ENCODE data around the gene CTAGE9. TPM values are rescaled to one million over a fixed set of nuclear protein-coding genes. Genes with fewer than 3 reads are reported as not detected.
A peak's percentile ranks its signal among the peaks of the same experiment; 100 is the strongest.
"Not testable (repeated sequence)": the region's sequence is repeated elsewhere in the genome, so short reads cannot be mapped to it uniquely, and the experiment has no call there.

CTAGE9 gene
- total RNA-seq, 1 donor: not detected

- no peak for DNase-seq (ENCODE audit: low read depth in 2 of 3, low spot score in 2 of 3)
These were observed 18.7 kb upstream of the CTAGE9 start for GRCh38 chr6:131729550-131729949.

GRCh38 chr6:131728296-131728939 is 17.6 kb upstream of the CTAGE9 start:
- peak in 1 of 3 donors; percentile 7 for DNase-seq (ENCODE audit: low read depth in 2 of 3, low spot score in 2 of 3)

GRCh38 chr6:131727868-131728267 is 17.1 kb upstream of the CTAGE9 start:
- DNase-seq (ENCODE audit: low read depth in 2 of 3, low spot score in 2 of 3): no peak

GRCh38 chr6:131727467-131727866 is 16.6 kb upstream of the CTAGE9 start:
- DNase-seq (ENCODE audit: low read depth in 2 of 3, low spot score in 2 of 3): no peak

GRCh38 chr6:131724114-131724513 is 13.3 kb upstream of the CTAGE9 start:
- no peak for DNase-seq (ENCODE audit: low read depth in 2 of 3, low spot score in 2 of 3)

GRCh38 chr6:131721161-131721560 is 10.3 kb upstream of the CTAGE9 start:
- no peak for DNase-seq (ENCODE audit: low read depth in 2 of 3, low spot score in 2 of 3)

- DNase-seq (ENCODE audit: low read depth in 2 of 3, low spot score in 2 of 3): no peak
These were observed 7.2 kb upstream of the CTAGE9 start for GRCh38 chr6:131717836-131718542.

GRCh38 chr6:131715567-131715966 is 4.8 kb upstream of the CTAGE9 start:
- DNase-seq (ENCODE audit: low read depth in 2 of 3, low spot score in 2 of 3): not testable (repeated sequence)

GRCh38 chr6:131703905-131704304 is 6.9 kb downstream of the CTAGE9 start:
- DNase-seq (ENCODE audit: low read depth in 2 of 3, low spot score in 2 of 3): not testable (repeated sequence)

GRCh38 chr6:131700851-131701250 is 10.0 kb downstream of the CTAGE9 start:
- not testable (repeated sequence) for DNase-seq (ENCODE audit: low read depth in 2 of 3, low spot score in 2 of 3)

- DNase-seq (ENCODE audit: low read depth in 2 of 3, low spot score in 2 of 3): no peak
These were observed 13.9 kb downstream of the CTAGE9 start for GRCh38 chr6:131696956-131697355.

GRCh38 chr6:131694832-131695426 is 15.9 kb downstream of the CTAGE9 start:
- peak in 2 of 3 donors; percentile 36 to 69 for DNase-seq (ENCODE audit: low read depth in 2 of 3, low spot score in 2 of 3)

- DNase-seq (ENCODE audit: low read depth in 2 of 3, low spot score in 2 of 3): no peak
These were observed 17.4 kb downstream of the CTAGE9 start for GRCh38 chr6:131693384-131693783.

- no peak for DNase-seq (ENCODE audit: low read depth in 2 of 3, low spot score in 2 of 3)
These were observed 18.2 kb downstream of the CTAGE9 start for GRCh38 chr6:131692589-131692988.

- DNase-seq (ENCODE audit: low read depth in 2 of 3, low spot score in 2 of 3): no peak
These were observed 18.8 kb downstream of the CTAGE9 start for GRCh38 chr6:131692031-131692430.

- no peak for DNase-seq (ENCODE audit: low read depth in 2 of 3, low spot score in 2 of 3)
These were observed 22.5 kb downstream of the CTAGE9 start for GRCh38 chr6:131688286-131688685.

- no peak for DNase-seq (ENCODE audit: low read depth in 2 of 3, low spot score in 2 of 3)
These were observed 23.8 kb downstream of the CTAGE9 start for GRCh38 chr6:131687022-131687421.

- no peak for DNase-seq (ENCODE audit: low read depth in 2 of 3, low spot score in 2 of 3)
These were observed 25.5 kb downstream of the CTAGE9 start for GRCh38 chr6:131685266-131685780.

GRCh38 chr6:131683479-131683878 is 27.3 kb downstream of the CTAGE9 start:
- DNase-seq (ENCODE audit: low read depth in 2 of 3, low spot score in 2 of 3): no peak

GRCh38 chr6:131682442-131682841 is 28.4 kb downstream of the CTAGE9 start:
- no peak for DNase-seq (ENCODE audit: low read depth in 2 of 3, low spot score in 2 of 3)

- DNase-seq (ENCODE audit: low read depth in 2 of 3, low spot score in 2 of 3): no peak
These were observed 29.2 kb downstream of the CTAGE9 start for GRCh38 chr6:131681585-131681984.

- no peak for DNase-seq (ENCODE audit: low read depth in 2 of 3, low spot score in 2 of 3)
These were observed 29.9 kb downstream of the CTAGE9 start for GRCh38 chr6:131680868-131681267.

All from hematopoietic multipotent progenitor cell (in vitro differentiated cells).